Caco-2 (cell line): Measurements from ENCODE around the gene ITGA2B. TPM values are rescaled to one million over a fixed set of nuclear protein-coding genes. Genes with fewer than 3 reads are reported as not detected.

Source experiments
- BruUV-seq: library from RNA; stranded (reverse); fragments of 400-500 nt; replicated peaks from 2 replicates; lab custom pipeline; 2021; lab: Mats Ljungman, UMichigan
- CTCF ChIA-PET: fragments of 300-600 bp; sonication (Branson Sonifier 250); formaldehyde crosslinking; loops from one replicate; lab custom pipeline; 2022; ENCODE audit warnings: antibody characterized with exemption; lab: Charles Lee
- POLR2A ChIA-PET: fragments of 300-600 bp; sonication (Branson Sonifier 250); formaldehyde crosslinking; loops from one replicate; lab custom pipeline; 2022; ENCODE audit warnings: antibody characterized with exemption; lab: Charles Lee
- DNase-seq, 2 experiments: peaks; one replicate each; pipeline versions ENCODE4 v3.0.0 to v3.0.0-alpha.2; 2020 to 2022
- H3K27me3 ChIP-seq: replicated peaks from 2 replicates; pipeline ENCODE4 v1.6.0; 2011; ENCODE audit warnings: low read length; ENCODE audit not compliant: control insufficient read depth, insufficient read depth
- H3K36me3 ChIP-seq: 2 replicates; pipeline ENCODE4 v1.5.1; 2011; ENCODE audit warnings: low read length; ENCODE audit not compliant: control insufficient read depth, insufficient read depth
- H3K4me1 ChIP-seq: fragments of 250-450 bp; sonication (Bioruptor Pico); 2 replicates; pipeline ENCODE4 v1.5.1; 2020; ENCODE audit warnings: mild to moderate bottlenecking
- H3K4me3 ChIP-seq: 2 replicates; pipeline ENCODE4 v1.5.1; 2011; ENCODE audit warnings: low read depth, mild to moderate bottlenecking, control low read depth, low read length
- H3K9me3 ChIP-seq: fragments of 250-450 bp; sonication (Bioruptor Pico); 2 replicates; pipeline ENCODE4 v1.5.1; 2020; ENCODE audit warnings: mild to moderate bottlenecking, moderate library complexity
- H3K27ac Mint-ChIP-seq: one replicate; pipeline ENCODE4 v1.8.0; 2022; ENCODE audit warnings: mixed read lengths; ENCODE audit not compliant: unreplicated experiment
- H3K27me3 Mint-ChIP-seq: one replicate; pipeline ENCODE4 v1.8.0; 2022; ENCODE audit warnings: mixed read lengths; ENCODE audit not compliant: insufficient read depth, unreplicated experiment
- H3K36me3 Mint-ChIP-seq: one replicate; pipeline ENCODE4 v1.8.0; 2022; ENCODE audit warnings: mild to moderate bottlenecking, mixed read lengths; ENCODE audit not compliant: insufficient read depth, unreplicated experiment
- H3K4me1 Mint-ChIP-seq: one replicate; pipeline ENCODE4 v1.8.0; 2022; ENCODE audit warnings: low read depth, mixed read lengths; ENCODE audit not compliant: unreplicated experiment
- H3K4me3 Mint-ChIP-seq: one replicate; pipeline ENCODE4 v1.8.0; 2022; ENCODE audit warnings: mild to moderate bottlenecking, moderate library complexity, mixed read lengths; ENCODE audit not compliant: unreplicated experiment
- H3K9me3 Mint-ChIP-seq: one replicate; pipeline ENCODE4 v1.8.0; 2022; ENCODE audit warnings: mixed read lengths; ENCODE audit not compliant: unreplicated experiment
- CTCF ChIP-seq, 2 experiments: fragments of 200-600 bp in 1 of 2; IDR thresholded peaks; 1 replicate in 1 of 2; 2 replicates in 1 of 2; pipeline versions ENCODE4 v1.5.1 to v1.8.0; 2011 to 2022; ENCODE audit warnings: antibody characterized with exemption in 1 of 2, control low read depth in 1 of 2, inconsistent platforms in 1 of 2, low read depth in 1 of 2, low read length in 1 of 2, mild to moderate bottlenecking in 1 of 2, moderate library complexity in 1 of 2; ENCODE audit not compliant: insufficient read depth in 1 of 2, severe bottlenecking in 1 of 2, unreplicated experiment in 1 of 2
- intact Hi-C: fragments of 100-400 bp; cut with micrococcal nuclease; formaldehyde crosslinking; loops from one replicate; pipeline ENCODE4 v1.10.0; 2022; ENCODE audit not compliant: unreplicated experiment
- total RNA-seq: library from RNA; stranded (reverse); gene quantifications from 2 replicates; pipeline ENCODE4 v1.2.3, GENCODE V29; 2022

Gene ITGA2B
- total RNA-seq, 1 experiment from 2014 or later: 6.9 TPM

GRCh38 chr17:44389723-44390202 lies 314 bp upstream of the ITGA2B start:
- POLR2A ChIA-PET: no interaction called here
- no peaks in the 10 kb centered on the region for H3K27me3 Mint-ChIP-seq
- H3K4me3 Mint-ChIP-seq: no peak overlapping the region
- intact Hi-C loops: no loop called here
- 0 out of 2 replicates have a peak, but pooled peaks cover 4% of the 10 kb centered on the region for H3K4me1 ChIP-seq
- H3K4me3 ChIP-seq: no peak overlapping the region
- H3K36me3 Mint-ChIP-seq: peaks cover 12% of the 10 kb centered on the region
- H3K4me1 Mint-ChIP-seq: no peaks in the 10 kb centered on the region
- H3K9me3 Mint-ChIP-seq: no peaks in the 10 kb centered on the region
- CTCF ChIA-PET: no interaction called here
- H3K9me3 ChIP-seq: no peaks in the 10 kb centered on the region
- H3K27me3 ChIP-seq: no peaks in the 10 kb centered on the region
- BruUV-seq: no TSS peak
- H3K36me3 ChIP-seq: no peaks in the 10 kb centered on the region
- peak in 1 of 2 experiments; percentile 23 for DNase-seq
- H3K27ac Mint-ChIP-seq: no peak overlapping the region
- TF ChIP-seq CTCF (IDR thresholded peaks at IDR 0.05; ENCODE audit: insufficient read depth in 1 of 2, low read depth in 1 of 2, low read length in 1 of 2, severe bottlenecking in 1 of 2, unreplicated experiment in 1 of 2): no peak

GRCh38 chr17:44387804-44388203 lies 1.6 kb downstream of the ITGA2B start:
- no peaks in the 10 kb centered on the region for H3K9me3 ChIP-seq
- intact Hi-C loops: no loop called here
- no peaks in the 10 kb centered on the region for H3K36me3 ChIP-seq
- peak in 1 of 2 experiments; percentile 17 for DNase-seq
- Mint-ChIP-seq H3K36me3 (peaks cover 4% of the 10 kb centered on the region), H3K27me3 (peaks cover 3% of the 10 kb centered on the region), H3K4me1 (no peaks in the 10 kb centered on the region), H3K9me3 (no peaks in the 10 kb centered on the region), H3K27ac (no peak overlapping the region), H3K4me3 (no peak overlapping the region)
- H3K27me3 ChIP-seq: no peaks in the 10 kb centered on the region
- ChIA-PET POLR2A (no interaction called here), CTCF (no interaction called here)
- no peak overlapping the region for H3K4me3 ChIP-seq
- BruUV-seq: TSS peak; percentile 47
- no peak for TF ChIP-seq CTCF (IDR thresholded peaks at IDR 0.05; ENCODE audit: insufficient read depth in 1 of 2, low read depth in 1 of 2, low read length in 1 of 2, severe bottlenecking in 1 of 2, unreplicated experiment in 1 of 2)
- H3K4me1 ChIP-seq: 0 out of 2 replicates have a peak, but pooled peaks cover 4% of the 10 kb centered on the region

GRCh38 chr17:44386182-44386525 lies 3.3 kb downstream of the ITGA2B start:
- H3K36me3 ChIP-seq: no peaks in the 10 kb centered on the region
- ChIA-PET CTCF (interaction anchor here (0.7 to 1.7 kb wide), 4 partner anchors 17 to 316 kb away, joined by 3 to 12 read pairs (median 8); partner anchors contain the start of gene FAM171A2), POLR2A (interaction anchor here (0.6 kb wide), 1 partner anchor 11 kb away, joined by 3 read pairs; no protein-coding TSS in a partner anchor)
- no peaks in the 10 kb centered on the region for H3K9me3 Mint-ChIP-seq
- intact Hi-C loops: no loop called here
- no peak for TF ChIP-seq CTCF (IDR thresholded peaks at IDR 0.05; ENCODE audit: insufficient read depth in 1 of 2, low read depth in 1 of 2, low read length in 1 of 2, severe bottlenecking in 1 of 2, unreplicated experiment in 1 of 2)
- H3K27me3 Mint-ChIP-seq: peaks cover 5% of the 10 kb centered on the region
- H3K27me3 ChIP-seq: no peaks in the 10 kb centered on the region
- H3K4me3 ChIP-seq: peak overlapping the region; percentile 58
- H3K4me1 ChIP-seq: 0 out of 2 replicates have a peak, but pooled peaks cover 4% of the 10 kb centered on the region
- H3K4me1 Mint-ChIP-seq: no peaks in the 10 kb centered on the region
- H3K9me3 ChIP-seq: no peaks in the 10 kb centered on the region
- peak overlapping the region; percentile 73 for H3K4me3 Mint-ChIP-seq
- DNase-seq: no peak
- no peak overlapping the region for H3K27ac Mint-ChIP-seq
- H3K36me3 Mint-ChIP-seq: no peaks in the 10 kb centered on the region
- no TSS peak for BruUV-seq
